HepG2 (cell line): Measurements from ENCODE around the gene BBOX1. TPM values are rescaled to one million over a fixed set of nuclear protein-coding genes. Genes with fewer than 3 reads are reported as not detected.

Source experiments
- ATAC-seq: fragments of 200-7000 bp; cut with Tn5 transposase; 3 replicates; pipeline ENCODE4 v1.9.1; 2020; ENCODE audit warnings: mild to moderate bottlenecking, moderate library complexity
- BruUV-seq: library from RNA; stranded (reverse); fragments of 400-500 nt; replicated peaks from 2 replicates; lab custom pipeline; 2021; lab: Mats Ljungman, UMichigan
- CTCF ChIA-PET: fragments of 300-600 bp; formaldehyde crosslinking; extraction: SDS; loops from one replicate; lab custom pipeline; 2021; ENCODE audit warnings: low total read pairs, inconsistent platforms, low intra/inter-chr PET ratio; lab: Yijun Ruan, JAX
- POLR2A ChIA-PET: fragments of 350-600 bp; sonication (Branson Sonifier 250); formaldehyde crosslinking; loops from one replicate; lab custom pipeline; 2020; ENCODE audit warnings: antibody characterized with exemption, inconsistent platforms; lab: Yijun Ruan, JAX
- DNase-seq: peaks from one replicate; pipeline ENCODE4 v3.0.0-alpha.2; 2015; ENCODE audit warnings: low spot score
- FAIRE-seq: peaks from 3 replicates; lab custom pipeline; 2011; peaks lifted over from hg19 to GRCh38; lab: Jason Lieb, UNC
- H2AFZ ChIP-seq: one replicate; pipeline ENCODE4 v1.6.1; 2011; ENCODE audit warnings: low read length, inconsistent platforms
- H3K27ac ChIP-seq: fragments of 300-600 bp; 3 replicates; pipeline ENCODE4 v1.8.0; 2011; ENCODE audit warnings: mixed run types, mild to moderate bottlenecking, mixed read lengths, low read length, inconsistent platforms; ENCODE audit not compliant: insufficient read depth; ENCODE audit errors: extremely low read length
- H3K27me3 ChIP-seq, 2 experiments: fragments of 200-600 bp in 1 of 2; 2 replicates in 1 of 2; 3 replicates in 1 of 2; pipeline versions ENCODE4 v1.6.0 to v1.8.0; 2011; ENCODE audit warnings: low read length in 2 of 2, mild to moderate bottlenecking in 2 of 2, moderate library complexity in 2 of 2, inconsistent platforms in 1 of 2; ENCODE audit not compliant: insufficient read depth in 2 of 2, control insufficient read depth in 1 of 2
- H3K36me3 ChIP-seq, 2 experiments: fragments of 200-600 bp in 1 of 2; replicated peaks in 1 of 2; 2 replicates in 1 of 2; 3 replicates in 1 of 2; pipeline versions ENCODE4 v1.5.1 to v1.8.0; 2011; ENCODE audit warnings: low read length in 2 of 2, inconsistent platforms in 1 of 2; ENCODE audit not compliant: insufficient read depth in 2 of 2, control insufficient read depth in 1 of 2
- H3K4me1 ChIP-seq: 2 replicates; pipeline ENCODE4 v1.5.1; 2012; ENCODE audit warnings: low read length, inconsistent platforms; ENCODE audit not compliant: insufficient read depth
- H3K4me2 ChIP-seq: 2 replicates; pipeline ENCODE4 v1.6.0; 2011; ENCODE audit warnings: low read depth, low read length, inconsistent platforms
- H3K4me3 ChIP-seq, 3 experiments: fragments of 200-600 bp in 1 of 3; sonication (generic), shearing (Covaris generic) in 1 of 3; replicated peaks in 1 of 3; 2 replicates each; pipeline ENCODE4 v1.5.1; 2011 to 2016; ENCODE audit warnings: low read length in 3 of 3, inconsistent platforms in 2 of 3, low read depth in 2 of 3, mild to moderate bottlenecking in 2 of 3, control low read depth in 1 of 3, mixed read lengths in 1 of 3; ENCODE audit not compliant: insufficient read depth in 1 of 3
- H3K79me2 ChIP-seq: one replicate; pipeline ENCODE4 v1.6.1; 2011; ENCODE audit warnings: low read length, inconsistent platforms; ENCODE audit not compliant: insufficient read depth
- H3K9ac ChIP-seq: 2 replicates; pipeline ENCODE4 v1.6.0; 2011; ENCODE audit warnings: mild to moderate bottlenecking, low read depth, low read length, inconsistent platforms; ENCODE audit not compliant: insufficient read depth
- H3K9me3 ChIP-seq: 2 replicates; pipeline ENCODE4 v1.5.1; 2012; ENCODE audit warnings: mild to moderate bottlenecking, low read length
- H4K20me1 ChIP-seq: 2 replicates; pipeline ENCODE4 v1.6.0; 2011; ENCODE audit warnings: inconsistent platforms, mild to moderate bottlenecking, low read length, moderate library complexity; ENCODE audit not compliant: insufficient read depth
- BCL6 ChIP-seq: IDR thresholded peaks from 2 replicates; pipeline ENCODE4 v1.6.1; 2016; ENCODE audit warnings: missing genetic modification reagents, missing compliant biosample characterization
- FOXA1 ChIP-seq, 2 experiments: fragments of 450-650 bp in 1 of 2; sonication (generic) in 1 of 2; formaldehyde crosslinking in 1 of 2; IDR thresholded peaks; 2 replicates each; pipeline versions ENCODE4 v1.4.0 to v1.6.1; 2016 to 2020; ENCODE audit warnings: missing genetic modification reagents in 1 of 2
- GATAD2A ChIP-seq: IDR thresholded peaks from 2 replicates; pipeline ENCODE4 v1.6.1; 2016
- GPBP1L1 ChIP-seq: sonication (generic); formaldehyde crosslinking; IDR thresholded peaks from 2 replicates; pipeline ENCODE4 v1.5.0; 2020; ENCODE audit warnings: mild to moderate bottlenecking, missing genetic modification reagents
- HDAC2 ChIP-seq: sonication (generic); formaldehyde crosslinking; IDR thresholded peaks from 2 replicates; pipeline ENCODE4 v1.4.0; 2020; ENCODE audit warnings: missing genetic modification reagents
- HES4 ChIP-seq: sonication (generic); formaldehyde crosslinking; IDR thresholded peaks from 2 replicates; pipeline ENCODE4 v1.9.0; 2021; ENCODE audit warnings: mild to moderate bottlenecking, missing genetic modification reagents, borderline replicate concordance
- HNRNPH1 ChIP-seq: fragments of 200-400 bp; formaldehyde crosslinking; optimal IDR thresholded peaks from 2 replicates; pipeline ENCODE3; 2017; ENCODE audit warnings: mild to moderate bottlenecking, low read depth, low read length
- MXI1 ChIP-seq: IDR thresholded peaks from 3 replicates; pipeline ENCODE4 v1.6.1; 2012; ENCODE audit warnings: low read depth, low read length, inconsistent platforms, borderline replicate concordance
- POLR2AphosphoS2 ChIP-seq: IDR thresholded peaks from 2 replicates; pipeline ENCODE4 v1.6.1; 2011; ENCODE audit warnings: low read depth, low read length, improper control_type of control experiment
- REL ChIP-seq: sonication (generic); formaldehyde crosslinking; conservative IDR thresholded peaks from 2 replicates; pipeline ENCODE4 v1.8.0; 2022; ENCODE audit warnings: mild to moderate bottlenecking, missing genetic modification reagents, moderate library complexity
- SUZ12 ChIP-seq: fragments of 150-350 bp; IDR thresholded peaks from 2 replicates; pipeline ENCODE4 v1.6.1; 2014; ENCODE audit warnings: low read depth, low read length
- TCF12 ChIP-seq, 2 experiments: fragments of 450-650 bp in 1 of 2; sonication (generic) in 1 of 2; formaldehyde crosslinking in 1 of 2; IDR thresholded peaks; 2 replicates each; pipeline versions ENCODE4 v1.6.1 to v1.8.0; 2017 to 2022; ENCODE audit warnings: antibody characterized with exemption in 1 of 2, mild to moderate bottlenecking in 1 of 2, missing genetic modification reagents in 1 of 2, moderate library complexity in 1 of 2
- TFE3 ChIP-seq: IDR thresholded peaks from 2 replicates; pipeline ENCODE4 v1.6.1; 2016
- TGIF2 ChIP-seq: IDR thresholded peaks from 2 replicates; pipeline ENCODE4 v1.6.1; 2016; ENCODE audit warnings: control low read depth, missing compliant biosample characterization
- ZFP36L2 ChIP-seq: sonication (generic); formaldehyde crosslinking; IDR thresholded peaks from 2 replicates; pipeline ENCODE4 v1.4.0; 2020; ENCODE audit warnings: missing genetic modification reagents
- ZMYM3 ChIP-seq: sonication (generic); formaldehyde crosslinking; IDR thresholded peaks from 2 replicates; pipeline ENCODE4 v1.5.1; 2020; ENCODE audit warnings: mild to moderate bottlenecking, missing genetic modification reagents
- ZNF556 ChIP-seq: sonication (generic); formaldehyde crosslinking; IDR thresholded peaks from 2 replicates; pipeline ENCODE4 v1.4.0; 2020; ENCODE audit warnings: mild to moderate bottlenecking, missing genetic modification reagents, borderline replicate concordance
- ZNF788 ChIP-seq: sonication (generic); formaldehyde crosslinking; IDR thresholded peaks from 2 replicates; pipeline ENCODE4 v1.5.0; 2020; ENCODE audit warnings: mild to moderate bottlenecking, missing genetic modification reagents, borderline replicate concordance
- ZSCAN9 ChIP-seq: IDR thresholded peaks from 2 replicates; pipeline ENCODE4 v1.6.1; 2016; ENCODE audit warnings: borderline replicate concordance
- WGBS: methylation state at CpG from one replicate; pipeline ENCODE4 v1.1.6; 2017; ENCODE audit warnings: low lambda C conversion rate; 5-methylcytosine and 5-hydroxymethylcytosine counted together
- in situ Hi-C: cut with HindIII; loops from 2 replicates; pipeline ENCODE4 v1.10.0; 2017; ENCODE audit warnings: low pct_unique_long_range_greater_than_20kb; ENCODE audit not compliant: extremely low pct_ligation_motif_present
- intact Hi-C: fragments of 100-400 bp; cut with micrococcal nuclease; formaldehyde crosslinking; loops from one replicate; pipeline ENCODE4 v1.10.0; 2022; ENCODE audit not compliant: unreplicated experiment
- polyA plus RNA-seq, 8 experiments: library from polyadenylated mRNA; depleted of rRNA in 3 of 8; stranded (reverse) in 7 of 8; unstranded in 1 of 8; fragments of >200 nt; fragmentation: Illumina TruSeq in 4 of 8; extraction: Trizol in 4 of 8; gene quantifications; 2 replicates each; pipeline versions ENCODE4 v1.2.1 to v1.2.3, GENCODE V29; 2011 to 2016; ENCODE audit warnings: low read depth in 4 of 8, missing spikeins in 1 of 8, mixed read lengths in 1 of 8; ENCODE audit not compliant: insufficient read depth in 1 of 8
- total RNA-seq, 5 experiments: library from RNA; depleted of rRNA; stranded (reverse); fragments of >200 nt; fragmentation: Illumina TruSeq; extraction: Trizol; gene quantifications; 2 replicates each; pipeline ENCODE4 v1.2.3, GENCODE V29; 2016; ENCODE audit warnings: low read depth in 1 of 5
- TF ChIP-seq, protein P1 (sequence below): sonication (generic); formaldehyde crosslinking; IDR thresholded peaks from 2 replicates; pipeline ENCODE4 v1.5.1; 2020; ENCODE audit warnings: missing genetic modification reagents, mild to moderate bottlenecking, borderline replicate concordance
- TF ChIP-seq, protein P2 (sequence below): sonication (generic); formaldehyde crosslinking; IDR thresholded peaks from 2 replicates; pipeline ENCODE4 v1.8.0; 2022; ENCODE audit warnings: missing genetic modification reagents, mild to moderate bottlenecking, borderline replicate concordance

Gene BBOX1
- total and polyA plus RNA-seq, 2 of the 13 experiments (the other 11 are each of a cell fraction or from before 2014, with no cell fraction given) = not detected

GRCh38 chr11:27174021-27174420 lies 133.4 kb downstream of the BBOX1 start:
- POLR2A ChIA-PET = no interaction called here
- TF ChIP-seq FOXA1 (IDR thresholded peaks at IDR 0.05) (no peak), FOXA1 (CRISPR knock-in tag; IDR thresholded peaks at IDR 0.05) (peak; percentile 32; the same call in 1 of the 2 replicates), ZFP36L2 (CRISPR knock-in tag) (no peak), TGIF2 (CRISPR knock-in tag) (no peak), ZMYM3 (no peak), REL (CRISPR knock-in tag) (no peak), MXI1 (no peak), ZNF788 (no peak), GPBP1L1 (no peak), ZNF556 (CRISPR knock-in tag) (no peak), BCL6 (CRISPR knock-in tag) (peak; percentile 42; the same call in 1 of the 2 replicates), TCF12 (IDR thresholded peaks at IDR 0.05) (no peak), TCF12 (CRISPR knock-in tag; IDR thresholded peaks at IDR 0.05) (no peak), HNRNPH1 (no peak), SUZ12 (no peak), GATAD2A (CRISPR knock-in tag) (no peak), HES4 (CRISPR knock-in tag) (no peak), POLR2AphosphoS2 (no peak), TFE3 (CRISPR knock-in tag) (no peak), HDAC2 (CRISPR knock-in tag) (peak; percentile 25; the same call in 1 of the 2 replicates), ZSCAN9 (CRISPR knock-in tag) (no peak)
- TF ChIP-seq, protein P1, sequence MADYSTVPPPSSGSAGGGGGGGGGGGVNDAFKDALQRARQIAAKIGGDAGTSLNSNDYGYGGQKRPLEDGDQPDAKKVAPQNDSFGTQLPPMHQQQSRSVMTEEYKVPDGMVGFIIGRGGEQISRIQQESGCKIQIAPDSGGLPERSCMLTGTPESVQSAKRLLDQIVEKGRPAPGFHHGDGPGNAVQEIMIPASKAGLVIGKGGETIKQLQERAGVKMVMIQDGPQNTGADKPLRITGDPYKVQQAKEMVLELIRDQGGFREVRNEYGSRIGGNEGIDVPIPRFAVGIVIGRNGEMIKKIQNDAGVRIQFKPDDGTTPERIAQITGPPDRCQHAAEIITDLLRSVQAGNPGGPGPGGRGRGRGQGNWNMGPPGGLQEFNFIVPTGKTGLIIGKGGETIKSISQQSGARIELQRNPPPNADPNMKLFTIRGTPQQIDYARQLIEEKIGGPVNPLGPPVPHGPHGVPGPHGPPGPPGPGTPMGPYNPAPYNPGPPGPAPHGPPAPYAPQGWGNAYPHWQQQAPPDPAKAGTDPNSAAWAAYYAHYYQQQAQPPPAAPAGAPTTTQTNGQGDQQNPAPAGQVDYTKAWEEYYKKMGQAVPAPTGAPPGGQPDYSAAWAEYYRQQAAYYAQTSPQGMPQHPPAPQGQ = no peak
- TF ChIP-seq, protein P2, sequence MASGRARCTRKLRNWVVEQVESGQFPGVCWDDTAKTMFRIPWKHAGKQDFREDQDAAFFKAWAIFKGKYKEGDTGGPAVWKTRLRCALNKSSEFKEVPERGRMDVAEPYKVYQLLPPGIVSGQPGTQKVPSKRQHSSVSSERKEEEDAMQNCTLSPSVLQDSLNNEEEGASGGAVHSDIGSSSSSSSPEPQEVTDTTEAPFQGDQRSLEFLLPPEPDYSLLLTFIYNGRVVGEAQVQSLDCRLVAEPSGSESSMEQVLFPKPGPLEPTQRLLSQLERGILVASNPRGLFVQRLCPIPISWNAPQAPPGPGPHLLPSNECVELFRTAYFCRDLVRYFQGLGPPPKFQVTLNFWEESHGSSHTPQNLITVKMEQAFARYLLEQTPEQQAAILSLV (CRISPR knock-in tag) = no peak

More at GRCh38 chr11:27174021-27174420, 133.4 kb downstream of the BBOX1 start:
- H3K4me1 ChIP-seq = peaks cover 17% of the 10 kb centered on the region
- intact Hi-C loops (no loop called here), in situ Hi-C loops (loop anchor here (25.0 kb wide), 1 partner anchor 887 kb away; no protein-coding TSS in a partner anchor)
- peak; percentile 58 for FAIRE-seq
- no peak overlapping the region for H3K9ac ChIP-seq
- no peaks in the 10 kb centered on the region for H3K36me3 ChIP-seq
- H3K4me3 ChIP-seq = 0 out of 6 replicates have a peak overlapping the region, but pooled peaks of 1 of the 3 experiments have one; percentile 1
- H3K9me3 ChIP-seq = no peaks in the 10 kb centered on the region
- CTCF ChIA-PET = no interaction called here
- peak; percentile 71 for ATAC-seq
- peaks cover 0 to 5% of the 10 kb centered on the region in 2 experiments; a peak in 2 of 5 replicates for H3K27me3 ChIP-seq
- no peak overlapping the region for H2AFZ ChIP-seq
- peak; percentile 8 for DNase-seq
- H3K27ac ChIP-seq = no peak overlapping the region
- no peaks in the 10 kb centered on the region for H4K20me1 ChIP-seq
- no TSS peak for BruUV-seq
- 0 out of 2 replicates have a peak overlapping the region, but pooled peaks have one; percentile 53 for H3K4me2 ChIP-seq
- WGBS = 15% methylated on average over 4 of the region's 4 CpGs
- H3K79me2 ChIP-seq = no peaks in the 10 kb centered on the region
